ENCODE results near the gene OR51F1.

The OR51F1 gene

DNA sequence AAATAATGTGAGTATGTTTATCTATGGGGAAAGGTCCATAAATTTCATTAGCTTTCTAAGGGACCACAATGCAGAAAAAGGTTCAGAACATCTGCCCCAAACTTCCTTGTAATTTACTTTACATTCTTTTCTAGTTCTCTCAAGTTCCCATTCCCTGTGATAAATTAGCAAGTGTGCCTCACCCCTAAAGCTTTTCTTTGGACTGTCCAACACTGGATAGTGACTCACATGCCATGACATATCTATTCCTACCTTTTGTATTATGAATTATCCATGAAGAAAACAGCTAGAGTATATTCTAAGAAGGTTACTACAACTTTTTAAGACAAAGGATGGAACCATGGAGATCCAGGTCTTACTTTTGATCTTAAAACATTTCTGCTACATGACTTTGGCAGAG lies 1.6 kb downstream of the OR51F1 start:
- Histone ChIP-seq H3K36me3 (ENCODE audit: control insufficient read depth in 2 of 2, insufficient read depth in 1 of 2, low read length in 2 of 2) (no peaks in the 10 kb centered on the region), H3K27ac (ENCODE audit: extremely low read depth, low read depth, low read length) (no peak overlapping the region), H3K4me1 (ENCODE audit: control insufficient read depth, insufficient read depth, low read length) (no peaks in the 10 kb centered on the region), H3K9me3 (ENCODE audit: control insufficient read depth, insufficient read depth, low read depth, low read length) (no peaks in the 10 kb centered on the region), H3K4me3 (ENCODE audit: low read depth, low read length) (no peak overlapping the region)
- POLR2A ChIA-PET = no interaction called here
- TF ChIP-seq SP2 (tag by site-specific recombination; IDR thresholded peaks at IDR 0.05) = no peak
- no peak for TF ChIP-seq ZNF747 (tag by site-specific recombination; IDR thresholded peaks at IDR 0.05)
- TF ChIP-seq, protein P1, sequence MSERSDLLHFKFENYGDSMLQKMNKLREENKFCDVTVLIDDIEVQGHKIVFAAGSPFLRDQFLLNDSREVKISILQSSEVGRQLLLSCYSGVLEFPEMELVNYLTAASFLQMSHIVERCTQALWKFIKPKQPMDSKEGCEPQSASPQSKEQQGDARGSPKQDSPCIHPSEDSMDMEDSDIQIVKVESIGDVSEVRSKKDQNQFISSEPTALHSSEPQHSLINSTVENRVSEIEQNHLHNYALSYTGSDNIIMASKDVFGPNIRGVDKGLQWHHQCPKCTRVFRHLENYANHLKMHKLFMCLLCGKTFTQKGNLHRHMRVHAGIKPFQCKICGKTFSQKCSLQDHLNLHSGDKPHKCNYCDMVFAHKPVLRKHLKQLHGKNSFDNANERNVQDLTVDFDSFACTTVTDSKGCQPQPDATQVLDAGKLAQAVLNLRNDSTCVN (tag by site-specific recombination; optimal IDR thresholded peaks at IDR 0.05) = no peak
- no peak for TF ChIP-seq ZNF623 (tag by site-specific recombination; IDR thresholded peaks at IDR 0.05)
- TF ChIP-seq ZNF394 (tag by site-specific recombination; IDR thresholded peaks at IDR 0.05; ENCODE audit: borderline replicate concordance) = no peak
- TF ChIP-seq MYNN (tag by site-specific recombination; IDR thresholded peaks at IDR 0.05; ENCODE audit: borderline replicate concordance) = no peak
- TF ChIP-seq ZNF223 (tag by site-specific recombination; IDR thresholded peaks at IDR 0.05) = no peak
- no peak for TF ChIP-seq HOXA7 (CRISPR knock-in tag; IDR thresholded peaks at IDR 0.05; ENCODE audit: borderline replicate concordance)
- TF ChIP-seq ATF2 (tag by site-specific recombination; IDR thresholded peaks at IDR 0.05; ENCODE audit: low read depth) = no peak
- TF ChIP-seq ZNF530 (tag by site-specific recombination; IDR thresholded peaks at IDR 0.05; ENCODE audit: low read depth) = no peak
- TF ChIP-seq ZEB2 (tag by site-specific recombination; IDR thresholded peaks at IDR 0.05) = no peak
- TF ChIP-seq, protein P2, sequence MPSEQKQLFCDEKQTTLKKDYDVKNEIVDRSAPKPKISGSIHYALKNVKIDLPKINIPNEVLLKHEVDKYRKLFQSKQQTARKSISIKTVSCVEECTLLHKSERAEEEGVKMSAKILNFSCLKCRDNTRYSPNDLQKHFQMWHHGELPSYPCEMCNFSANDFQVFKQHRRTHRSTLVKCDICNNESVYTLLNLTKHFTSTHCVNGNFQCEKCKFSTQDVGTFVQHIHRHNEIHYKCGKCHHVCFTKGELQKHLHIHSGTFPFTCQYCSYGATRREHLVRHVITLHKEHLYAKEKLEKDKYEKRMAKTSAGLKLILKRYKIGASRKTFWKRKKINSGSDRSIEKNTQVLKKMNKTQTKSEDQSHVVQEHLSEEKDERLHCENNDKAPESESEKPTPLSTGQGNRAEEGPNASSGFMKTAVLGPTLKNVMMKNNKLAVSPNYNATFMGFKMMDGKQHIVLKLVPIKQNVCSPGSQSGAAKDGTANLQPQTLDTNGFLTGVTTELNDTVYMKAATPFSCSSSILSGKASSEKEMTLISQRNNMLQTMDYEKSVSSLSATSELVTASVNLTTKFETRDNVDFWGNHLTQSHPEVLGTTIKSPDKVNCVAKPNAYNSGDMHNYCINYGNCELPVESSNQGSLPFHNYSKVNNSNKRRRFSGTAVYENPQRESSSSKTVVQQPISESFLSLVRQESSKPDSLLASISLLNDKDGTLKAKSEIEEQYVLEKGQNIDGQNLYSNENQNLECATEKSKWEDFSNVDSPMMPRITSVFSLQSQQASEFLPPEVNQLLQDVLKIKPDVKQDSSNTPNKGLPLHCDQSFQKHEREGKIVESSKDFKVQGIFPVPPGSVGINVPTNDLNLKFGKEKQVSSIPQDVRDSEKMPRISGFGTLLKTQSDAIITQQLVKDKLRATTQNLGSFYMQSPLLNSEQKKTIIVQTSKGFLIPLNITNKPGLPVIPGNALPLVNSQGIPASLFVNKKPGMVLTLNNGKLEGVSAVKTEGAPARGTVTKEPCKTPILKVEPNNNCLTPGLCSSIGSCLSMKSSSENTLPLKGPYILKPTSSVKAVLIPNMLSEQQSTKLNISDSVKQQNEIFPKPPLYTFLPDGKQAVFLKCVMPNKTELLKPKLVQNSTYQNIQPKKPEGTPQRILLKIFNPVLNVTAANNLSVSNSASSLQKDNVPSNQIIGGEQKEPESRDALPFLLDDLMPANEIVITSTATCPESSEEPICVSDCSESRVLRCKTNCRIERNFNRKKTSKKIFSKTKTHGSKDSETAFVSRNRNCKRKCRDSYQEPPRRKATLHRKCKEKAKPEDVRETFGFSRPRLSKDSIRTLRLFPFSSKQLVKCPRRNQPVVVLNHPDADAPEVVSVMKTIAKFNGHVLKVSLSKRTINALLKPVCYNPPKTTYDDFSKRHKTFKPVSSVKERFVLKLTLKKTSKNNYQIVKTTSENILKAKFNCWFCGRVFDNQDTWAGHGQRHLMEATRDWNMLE (tag by site-specific recombination; conservative IDR thresholded peaks at IDR 0.05; ENCODE audit: low read depth) = no peak
- no peak for TF ChIP-seq GFI1B (tag by site-specific recombination; IDR thresholded peaks at IDR 0.05)
- no peak for TF ChIP-seq EGR2 (tag by site-specific recombination; IDR thresholded peaks at IDR 0.05; ENCODE audit: low read depth)
- TF ChIP-seq ZNF132 (tag by site-specific recombination; IDR thresholded peaks at IDR 0.05; ENCODE audit: borderline replicate concordance) = no peak
- TF ChIP-seq ZNF155 (tag by site-specific recombination; IDR thresholded peaks at IDR 0.05) = no peak
- no peak for TF ChIP-seq ZBTB48 (tag by site-specific recombination; IDR thresholded peaks at IDR 0.05)
- TF ChIP-seq ZNF561 (tag by site-specific recombination; IDR thresholded peaks at IDR 0.05; ENCODE audit: borderline replicate concordance) = no peak
- CTCF ChIA-PET = no interaction called here

GRCh38 chr11:4766420-4767043 lies 3.2 kb downstream of the OR51F1 start:
- ChIA-PET CTCF (no interaction called here), POLR2A (no interaction called here)
- Histone ChIP-seq H3K36me3 (ENCODE audit: control insufficient read depth in 2 of 2, insufficient read depth in 1 of 2, low read length in 2 of 2) (no peaks in the 10 kb centered on the region), H3K27ac (ENCODE audit: extremely low read depth, low read depth, low read length) (no peak overlapping the region), H3K4me1 (ENCODE audit: control insufficient read depth, insufficient read depth, low read length) (no peaks in the 10 kb centered on the region), H3K9me3 (ENCODE audit: control insufficient read depth, insufficient read depth, low read depth, low read length) (no peaks in the 10 kb centered on the region), H3K4me3 (ENCODE audit: low read depth, low read length) (no peak overlapping the region)
- TF ChIP-seq ZSCAN5A (tag by site-specific recombination; IDR thresholded peaks at IDR 0.05) (no peak), IKZF3 (tag by site-specific recombination; IDR thresholded peaks at IDR 0.05) (no peak), SP3 (tag by site-specific recombination; IDR thresholded peaks at IDR 0.05) (no peak), ZNF26 (tag by site-specific recombination; IDR thresholded peaks at IDR 0.05) (no peak), ZSCAN23 (tag by site-specific recombination; IDR thresholded peaks at IDR 0.05) (no peak), ZNF10 (tag by site-specific recombination; IDR thresholded peaks at IDR 0.05) (no peak), ZNF501 (tag by site-specific recombination; IDR thresholded peaks at IDR 0.05) (no peak), BCL11A (tag by site-specific recombination; IDR thresholded peaks at IDR 0.05; ENCODE audit: low read depth) (no peak), ZNF184 (tag by site-specific recombination; IDR thresholded peaks at IDR 0.05) (no peak)

All from HEK293 (cell line).